Kidney epithelial cell (primary cell): ENCODE data around the gene PARP8. TPM values are rescaled to one million over a fixed set of nuclear protein-coding genes. Genes with fewer than 3 reads are reported as not detected.

Experiments used
- DNase-seq: peaks from one replicate; pipeline ENCODE4 v3.0.0-alpha.2; 2010; ENCODE audit warnings: low read depth
- H3K27me3 ChIP-seq: 2 replicates; pipeline ENCODE4 v1.6.0; 2011; ENCODE audit warnings: low read length; ENCODE audit not compliant: control insufficient read depth, insufficient read depth
- H3K36me3 ChIP-seq: 2 replicates; pipeline ENCODE4 v1.5.1; 2011; ENCODE audit warnings: low read length; ENCODE audit not compliant: control insufficient read depth, insufficient read depth
- H3K4me3 ChIP-seq: 2 replicates; pipeline ENCODE4 v1.5.1; 2011; ENCODE audit warnings: low read depth, mild to moderate bottlenecking, control low read depth, low read length
- CTCF ChIP-seq: IDR thresholded peaks from 2 replicates; pipeline ENCODE4 v1.5.1; 2011; ENCODE audit warnings: mild to moderate bottlenecking, moderate library complexity, low read length, control low read depth, inconsistent platforms; ENCODE audit not compliant: insufficient read depth, poor library complexity, severe bottlenecking
- total RNA-seq: library from RNA; depleted of rRNA; stranded (reverse); fragments of >200 nt; gene quantifications from 2 replicates; pipeline ENCODE4 v1.2.3, GENCODE V29; 2015

PARP8 gene
- total RNA-seq, 1 donor from 2014 or later, result 29.7 TPM

DNA sequence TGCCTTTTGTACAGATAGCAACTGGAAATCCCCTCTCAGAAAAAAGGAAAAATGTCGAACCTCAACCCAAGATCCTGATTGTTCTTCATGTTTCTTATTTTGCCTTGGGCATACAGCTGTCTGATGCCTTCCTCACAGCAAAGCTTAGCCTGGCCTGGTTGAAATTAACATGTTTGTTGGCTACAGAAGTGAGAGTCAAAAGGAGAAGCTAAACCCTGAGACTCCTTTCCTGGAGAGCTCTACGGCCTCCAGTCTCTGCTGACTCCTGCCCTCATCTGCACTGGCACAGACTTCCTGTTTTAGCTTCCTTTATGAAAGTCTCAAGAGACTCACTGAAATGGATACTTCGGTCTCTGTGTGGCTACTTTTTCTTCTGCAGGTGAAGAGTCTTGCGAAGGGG, 186.7 kb downstream of the PARP8 start:
- no peaks in the 10 kb centered on the region for H3K36me3 ChIP-seq
- H3K4me3 ChIP-seq, result no peak overlapping the region
- DNase-seq, result no peak
- no peaks in the 10 kb centered on the region for H3K27me3 ChIP-seq
- no peak for TF ChIP-seq CTCF

DNA sequence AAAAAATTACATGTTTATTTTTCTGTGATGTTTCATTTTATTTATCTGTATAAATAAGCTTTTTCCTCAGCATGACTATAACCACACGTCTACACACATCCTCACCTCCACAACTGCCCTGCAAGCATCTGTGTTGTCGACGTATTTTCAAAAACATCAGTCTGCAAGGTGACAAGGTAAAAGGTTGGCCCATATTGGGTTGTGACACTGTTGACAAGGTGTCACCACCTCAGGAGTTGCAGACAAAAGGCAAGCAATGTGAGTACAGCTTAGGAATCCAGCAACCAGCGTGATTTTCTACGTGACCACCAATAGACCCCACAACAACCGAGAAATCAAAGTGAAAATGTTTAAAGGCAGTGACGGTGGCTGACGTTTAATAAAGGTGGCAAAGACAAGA, 187.6 kb downstream of the PARP8 start:
- Histone ChIP-seq H3K4me3 (no peak overlapping the region), H3K36me3 (no peaks in the 10 kb centered on the region), H3K27me3 (no peaks in the 10 kb centered on the region)
- no peak for DNase-seq
- TF ChIP-seq CTCF, result no peak

DNA sequence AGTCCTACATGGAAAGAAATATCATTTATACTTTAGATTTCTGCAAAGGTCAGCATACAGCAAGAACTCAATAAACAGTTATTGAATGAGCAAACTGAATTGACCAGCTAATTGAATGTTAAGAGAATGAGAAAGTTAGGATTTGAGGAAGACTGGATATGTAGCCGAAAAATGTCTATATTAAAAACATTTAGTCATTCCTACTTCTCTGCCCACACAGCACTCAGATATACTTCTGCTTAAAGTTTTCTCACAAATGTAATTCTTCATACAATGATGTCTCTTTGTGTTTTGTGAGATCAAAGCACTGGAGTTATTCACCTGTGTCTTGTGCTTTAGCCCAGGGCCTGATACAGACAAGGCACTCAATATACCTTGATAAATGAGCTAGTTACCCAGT, 188.6 kb downstream of the PARP8 start:
- no peak overlapping the region for H3K4me3 ChIP-seq
- TF ChIP-seq CTCF, result no peak
- no peak for DNase-seq
- H3K27me3 ChIP-seq, result no peaks in the 10 kb centered on the region
- H3K36me3 ChIP-seq, result no peaks in the 10 kb centered on the region

- no peak for DNase-seq
- Histone ChIP-seq H3K27me3 (no peaks in the 10 kb centered on the region), H3K36me3 (no peaks in the 10 kb centered on the region), H3K4me3 (no peak overlapping the region)
- TF ChIP-seq CTCF, result no peak
Measured at GRCh38 chr5:50856401-50857119, 190.1 kb downstream of the PARP8 start.

DNA sequence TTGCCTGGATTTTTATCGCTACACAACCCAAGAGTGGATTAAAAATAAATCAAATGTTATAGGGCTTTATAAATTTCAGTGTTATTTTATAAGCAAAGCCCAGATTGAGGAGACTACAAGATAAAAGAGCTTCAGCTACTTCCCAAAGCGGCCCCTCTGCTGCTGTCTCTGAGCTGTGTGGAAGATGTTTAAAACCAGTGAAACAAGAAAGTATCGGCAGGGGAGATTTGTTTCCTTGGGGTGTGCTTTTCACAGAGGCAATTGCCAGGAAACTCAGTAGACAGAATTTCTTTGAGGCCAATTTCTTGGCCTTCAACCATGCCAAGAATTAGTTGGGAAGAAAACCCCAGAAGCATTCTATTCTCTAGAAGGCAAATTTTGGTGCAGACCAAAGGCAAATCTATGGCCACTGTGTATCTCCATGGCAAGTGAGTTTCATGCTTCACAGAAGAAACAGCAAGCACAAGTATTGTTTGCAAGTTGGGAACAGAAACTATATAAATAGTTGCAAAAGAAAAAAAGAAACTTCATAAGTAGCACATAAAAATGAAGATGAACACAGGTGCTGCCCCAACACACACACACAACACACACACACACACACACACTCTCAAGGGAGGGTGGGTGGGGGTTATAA, 197.2 kb downstream of the PARP8 start:
- no peak for TF ChIP-seq CTCF
- no peak for DNase-seq
- H3K4me3 ChIP-seq, result no peak overlapping the region
- H3K27me3 ChIP-seq, result no peaks in the 10 kb centered on the region
- no peaks in the 10 kb centered on the region for H3K36me3 ChIP-seq

- no peaks in the 10 kb centered on the region for H3K36me3 ChIP-seq
- DNase-seq, result no peak
- H3K27me3 ChIP-seq, result no peaks in the 10 kb centered on the region
- H3K4me3 ChIP-seq, result no peak overlapping the region
- TF ChIP-seq CTCF, result no peak
Measured at GRCh38 chr5:50864466-50864865, 198.0 kb downstream of the PARP8 start.
